ENCODE measurements around the gene PSD2.

PSD2 gene

GRCh38 chr5:139861889-139862207 lies 66.2 kb downstream of the PSD2 start:
- DNase-seq: no peak

- no peak for DNase-seq
Measured at GRCh38 chr5:139862313-139862712, 66.7 kb downstream of the PSD2 start.

GRCh38 chr5:139862803-139863202 lies 67.2 kb downstream of the PSD2 start:
- peak; percentile 9 for DNase-seq

GRCh38 chr5:139863361-139863760 lies 67.8 kb downstream of the PSD2 start:
- no peak for DNase-seq

- peak; percentile 58 for DNase-seq
Measured at GRCh38 chr5:139863855-139864558, 68.4 kb downstream of the PSD2 start.

GRCh38 chr5:139864716-139865483 lies 69.3 kb downstream of the PSD2 start:
- DNase-seq: no peak

GRCh38 chr5:139867109-139867508 lies 71.5 kb downstream of the PSD2 start:
- DNase-seq: no peak

GRCh38 chr5:139867581-139867980 lies 72.0 kb downstream of the PSD2 start:
- DNase-seq: no peak

- DNase-seq: no peak
Measured at GRCh38 chr5:139869042-139869790, 73.6 kb downstream of the PSD2 start.

- no peak for DNase-seq
Measured at GRCh38 chr5:139870677-139871076, 75.1 kb downstream of the PSD2 start.

GRCh38 chr5:139871614-139872013 lies 76.0 kb downstream of the PSD2 start:
- no peak for DNase-seq

GRCh38 chr5:139872052-139872766 lies 76.6 kb downstream of the PSD2 start:
- peak; percentile 8 for DNase-seq

- DNase-seq: no peak
Measured at GRCh38 chr5:139872851-139873794, 77.5 kb downstream of the PSD2 start.

- DNase-seq: no peak
Measured at GRCh38 chr5:139875957-139876356, 80.3 kb downstream of the PSD2 start.

- no peak for DNase-seq
Measured at GRCh38 chr5:139877129-139877597, 81.6 kb downstream of the PSD2 start.

- no peak for DNase-seq
Measured at GRCh38 chr5:139878093-139878492, 82.5 kb downstream of the PSD2 start.

GRCh38 chr5:139880416-139881142 lies 85.0 kb downstream of the PSD2 start:
- DNase-seq: no peak

GRCh38 chr5:139881143-139881733 lies 85.6 kb downstream of the PSD2 start:
- no peak for DNase-seq

- DNase-seq: no peak
Measured at GRCh38 chr5:139882316-139882715, 86.7 kb downstream of the PSD2 start.

- DNase-seq: no peak
Measured at GRCh38 chr5:139882961-139883539, 87.4 kb downstream of the PSD2 start.

All from NCI-H82 (cell line).